HG03095 (cell line): Measurements from ENCODE around the gene SMIM26.
A peak's percentile ranks its signal among the peaks of the same experiment; 100 is the strongest.

ENCODE experiments used
- ATAC-seq: cut with Tn5 transposase; IDR thresholded peaks from one replicate; pipeline ENCODE4 v1.9.1; 2021; ENCODE audit warnings: moderate library complexity; ENCODE audit not compliant: unreplicated experiment

Gene SMIM26

GRCh38 chr20:18578581-18578980, 11.3 kb downstream of the SMIM26 start:
- ATAC-seq = no peak

GRCh38 chr20:18580012-18580411, 12.8 kb downstream of the SMIM26 start:
- no peak for ATAC-seq

- no peak for ATAC-seq
These were observed 17.9 kb downstream of the SMIM26 start for GRCh38 chr20:18585134-18585533.

GRCh38 chr20:18587665-18588573, 20.7 kb downstream of the SMIM26 start, which contains the start of gene DTD1:
Gene DTD1 (plus strand): TSS chr20:18588054. CDS start chr20:18588073, 19 bp downstream.
- peak; percentile 91 for ATAC-seq

GRCh38 chr20:18588574-18588933, 21.3 kb downstream of the SMIM26 start:
- ATAC-seq = no peak

- no peak for ATAC-seq
These were observed 22.9 kb downstream of the SMIM26 start for GRCh38 chr20:18589941-18590674.

GRCh38 chr20:18596270-18596669, 29.0 kb downstream of the SMIM26 start:
- no peak for ATAC-seq

GRCh38 chr20:18609741-18610140, 42.5 kb downstream of the SMIM26 start:
- ATAC-seq = no peak

GRCh38 chr20:18611492-18611891, 44.3 kb downstream of the SMIM26 start:
- ATAC-seq = no peak

- no peak for ATAC-seq
These were observed 46.3 kb downstream of the SMIM26 start for GRCh38 chr20:18613553-18613952.

- no peak for ATAC-seq
These were observed 47.0 kb downstream of the SMIM26 start for GRCh38 chr20:18614244-18614643.

GRCh38 chr20:18615020-18615650, 47.9 kb downstream of the SMIM26 start:
- ATAC-seq = no peak
